LNCaP clone FGC (cell line): Measurements from ENCODE around the gene KRTAP5-5.
A peak's percentile ranks its signal among the peaks of the same experiment; 100 is the strongest.

Source experiments
- DNase-seq: peaks from one replicate; pipeline ENCODE4 v3.0.0-alpha.2; 2011; ENCODE audit warnings: low read depth
- H3K4me3 ChIP-seq: 2 replicates; pipeline ENCODE4 v1.5.1; 2011; ENCODE audit warnings: mild to moderate bottlenecking, low read depth, low read length, control low read depth
- CTCF ChIP-seq: IDR thresholded peaks from 2 replicates; pipeline ENCODE4 v1.5.1; 2012; ENCODE audit warnings: mild to moderate bottlenecking; ENCODE audit not compliant: control insufficient read depth, insufficient read depth; ENCODE audit errors: extremely low read depth

The KRTAP5-5 gene

DNA sequence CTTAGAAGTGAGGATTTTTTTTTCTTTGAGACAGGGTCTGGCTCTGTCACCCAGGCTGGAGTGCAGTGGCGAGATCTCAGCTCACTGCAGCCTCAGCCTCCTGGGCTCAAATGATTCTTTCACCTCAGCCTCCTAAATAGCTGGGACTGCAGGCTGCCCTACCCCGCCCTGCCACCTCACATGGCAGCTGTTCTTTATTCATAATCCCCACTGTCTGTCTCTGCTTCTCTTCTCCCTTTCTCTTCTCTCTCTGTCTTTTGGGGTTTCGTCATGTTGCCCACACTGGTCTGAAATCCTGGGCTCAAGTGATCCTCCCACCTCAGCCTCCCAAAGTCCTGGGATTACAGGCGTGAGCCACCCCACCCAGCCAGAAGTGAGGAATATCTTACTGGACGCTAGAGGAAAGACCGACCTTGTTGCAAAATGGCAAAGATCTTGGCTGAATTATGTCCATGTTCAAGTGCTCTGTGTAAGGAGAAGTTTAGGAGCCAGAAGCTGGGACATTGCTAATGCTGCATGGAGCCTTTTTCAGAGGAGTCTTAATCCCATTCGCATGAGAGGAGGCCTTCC is 21.9 kb downstream of the KRTAP5-5 start:
- no peak for TF ChIP-seq CTCF
- no peak for DNase-seq
- no peak overlapping the region for H3K4me3 ChIP-seq

GRCh38 chr11:1652026-1652425 is 22.5 kb downstream of the KRTAP5-5 start:
- DNase-seq = no peak
- H3K4me3 ChIP-seq = no peak overlapping the region
- TF ChIP-seq CTCF = no peak

DNA sequence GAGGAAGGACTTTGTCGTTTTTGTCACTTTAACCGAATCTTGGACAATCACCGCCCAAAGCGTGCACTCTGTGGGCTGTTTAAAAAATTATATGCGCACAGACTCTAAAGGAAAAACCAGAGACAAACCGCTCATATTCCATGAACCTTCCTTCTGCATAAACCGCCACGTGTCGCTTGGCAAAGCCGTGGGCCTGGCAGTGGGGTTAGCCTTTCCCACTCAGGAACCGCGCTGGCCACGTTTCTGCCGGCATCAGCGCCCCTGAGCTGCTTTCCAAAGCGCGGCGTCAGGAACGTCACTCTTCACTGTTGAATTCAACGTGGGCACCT is 22.8 kb downstream of the KRTAP5-5 start:
- no peak for TF ChIP-seq CTCF
- no peak overlapping the region for H3K4me3 ChIP-seq
- DNase-seq = no peak

DNA sequence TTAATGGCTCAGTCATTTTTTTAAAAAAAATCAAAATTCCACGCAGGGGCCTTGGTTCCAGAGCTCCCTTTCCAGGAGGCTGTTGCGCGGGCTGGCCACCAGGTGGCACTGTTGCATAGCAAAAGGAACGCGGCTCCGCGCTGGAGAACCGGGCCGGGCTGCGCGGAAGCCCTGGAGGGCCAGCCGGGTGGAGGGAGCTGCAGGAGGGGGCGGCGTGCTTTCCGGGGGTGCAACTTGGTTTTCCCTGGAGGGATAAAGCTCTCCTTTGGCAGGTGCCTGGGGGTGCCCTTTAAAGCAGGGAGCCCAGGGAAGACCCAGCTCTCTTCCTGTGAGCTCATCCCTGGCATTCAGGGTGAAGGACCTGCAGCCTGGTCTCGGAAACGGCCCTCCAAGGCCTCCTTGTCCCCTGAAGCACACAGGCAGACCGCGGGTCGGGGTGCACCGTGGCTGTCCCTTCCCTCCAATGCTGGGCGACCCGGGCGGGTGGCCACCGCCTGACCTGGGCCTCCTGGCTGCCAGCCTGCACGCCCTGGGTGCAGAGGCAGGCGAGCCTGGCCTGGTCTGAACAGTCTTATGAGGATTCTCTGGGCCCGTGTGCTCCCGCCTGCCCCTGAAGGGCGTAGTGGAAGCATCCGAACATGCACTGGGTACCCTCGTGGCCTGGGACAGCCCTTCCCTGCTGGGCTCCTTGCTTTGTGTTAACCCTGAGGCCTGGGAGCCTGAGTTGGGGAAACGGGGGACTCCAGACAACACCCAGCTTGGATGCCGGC is 23.4 kb downstream of the KRTAP5-5 start:
- H3K4me3 ChIP-seq = no peak overlapping the region
- DNase-seq = no peak
- peak; percentile 91 for TF ChIP-seq CTCF

DNA sequence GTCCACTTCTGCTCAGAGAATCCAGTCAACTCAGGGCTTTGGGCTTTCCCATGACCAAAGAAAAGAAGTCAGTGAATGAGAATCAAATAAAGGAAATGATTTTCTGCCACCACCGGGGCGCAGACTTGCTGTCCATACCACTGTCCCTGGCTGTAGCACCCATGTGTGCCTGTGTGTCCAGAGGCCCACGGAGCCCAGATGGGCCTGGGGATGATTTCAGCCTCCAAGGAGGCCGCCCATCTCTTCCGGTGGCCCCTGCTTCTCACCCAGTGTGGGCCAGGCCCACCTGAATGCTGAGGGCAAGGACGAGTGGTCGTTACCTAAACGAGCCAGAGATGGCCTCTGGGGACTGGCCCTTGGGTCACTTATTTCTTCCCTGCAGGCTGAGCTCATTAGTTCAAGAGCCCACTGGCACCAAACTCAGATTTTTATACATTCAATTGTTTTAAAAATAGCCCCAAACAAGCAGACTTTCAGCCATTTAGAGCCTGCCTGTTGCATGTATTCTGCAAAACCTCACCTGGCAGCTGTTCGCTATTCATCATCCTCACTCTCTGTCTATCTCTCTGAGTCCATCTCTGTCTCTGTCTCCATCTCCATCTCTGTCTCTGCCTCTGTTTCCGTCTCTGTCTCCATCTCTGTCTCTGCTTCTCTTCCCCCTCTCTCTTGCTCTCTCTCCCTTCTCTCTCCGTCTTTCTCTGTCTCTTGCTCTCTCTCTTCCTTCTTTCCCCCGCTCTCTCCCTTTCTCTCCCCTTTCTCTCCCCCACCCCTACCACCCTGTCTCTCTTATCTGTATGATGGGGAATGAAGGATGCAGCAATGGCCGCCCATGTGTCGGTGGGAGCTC is 24.2 kb downstream of the KRTAP5-5 start:
- no peak overlapping the region for H3K4me3 ChIP-seq
- no peak for DNase-seq
- TF ChIP-seq CTCF = no peak

GRCh38 chr11:1654388-1655167 is 25.0 kb downstream of the KRTAP5-5 start:
- DNase-seq = no peak
- no peak overlapping the region for H3K4me3 ChIP-seq
- TF ChIP-seq CTCF = no peak
